Measurements from ENCODE around the gene MMAB. TPM values are rescaled to one million over a fixed set of nuclear protein-coding genes. Genes with fewer than 3 reads are reported as not detected.

The MMAB gene
- total and polyA plus RNA-seq, 2 of the 13 experiments (the other 11 are each of a cell fraction or from before 2014, with no cell fraction given): 26.1 to 77.3 TPM

DNA sequence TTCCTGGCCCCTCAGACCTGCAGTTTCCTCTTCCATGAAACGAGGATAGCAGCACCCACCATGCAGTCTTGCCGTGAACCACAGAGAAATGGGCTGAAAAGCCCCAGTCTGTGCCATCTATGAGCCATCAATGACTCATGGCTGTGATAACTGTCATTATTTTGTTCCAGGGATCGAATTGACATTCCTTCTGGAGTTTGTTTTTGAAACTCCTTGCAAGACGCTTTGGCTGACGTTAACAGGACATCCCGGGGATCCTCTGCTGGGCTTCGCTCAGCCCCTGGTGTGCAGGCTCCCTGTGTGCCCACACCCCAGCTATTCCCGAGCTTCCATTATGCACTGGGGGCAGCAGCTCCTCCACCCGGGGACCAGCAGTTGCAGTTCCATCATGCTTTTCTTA is 33.8 kb downstream of the MMAB start:
- no peak overlapping the region for H3K27ac ChIP-seq (ENCODE audit: extremely low read length, insufficient read depth, low read length)
- ChIA-PET CTCF (ENCODE audit: low intra/inter-chr PET ratio, low total read pairs) (no interaction called here), POLR2A (no interaction called here)
- H3K36me3 ChIP-seq (replicated peaks in 1 of 2; ENCODE audit: control insufficient read depth in 1 of 2, insufficient read depth in 2 of 2, low read length in 2 of 2): no peaks in the 10 kb centered on the region
- FAIRE-seq (no peak), ATAC-seq (no peak), DNase-seq (ENCODE audit: low spot score) (no peak)
- no peak overlapping the region for H2AFZ ChIP-seq (ENCODE audit: low read length)
- H3K9me3 ChIP-seq (ENCODE audit: low read length): no peaks in the 10 kb centered on the region
- no TSS peak for BruUV-seq (replicated peaks)
- TF ChIP-seq HMGXB3 (CRISPR knock-in tag; IDR thresholded peaks at IDR 0.05; ENCODE audit: borderline replicate concordance) (no peak), PCBP2 (optimal IDR thresholded peaks at IDR 0.05; ENCODE audit: low read depth, low read length, poor library complexity, severe bottlenecking) (no peak), ZNF546 (CRISPR knock-in tag; conservative IDR thresholded peaks at IDR 0.05) (no peak), ZNF766 (CRISPR knock-in tag; IDR thresholded peaks at IDR 0.05; ENCODE audit: borderline replicate concordance) (no peak), ZNF180 (CRISPR knock-in tag; IDR thresholded peaks at IDR 0.05; ENCODE audit: borderline replicate concordance, low read depth) (no peak), KDM1A (CRISPR knock-in tag; IDR thresholded peaks at IDR 0.05) (no peak)
- intact Hi-C loops (cut with micrococcal nuclease; ENCODE audit: unreplicated experiment) (no loop called here), in situ Hi-C loops (cut with HindIII; ENCODE audit: extremely low pct_ligation_motif_present, low pct_unique_long_range_greater_than_20kb) (no loop called here)
- no peak overlapping the region for H3K4me3 ChIP-seq (replicated peaks in 1 of 3; ENCODE audit: insufficient read depth in 1 of 3, low read depth in 2 of 3, low read length in 3 of 3)
- no peaks in the 10 kb centered on the region; a peak in 1 of 5 replicates for H3K27me3 ChIP-seq (ENCODE audit: control insufficient read depth in 1 of 2, insufficient read depth in 2 of 2, low read length in 2 of 2)
- H3K4me2 ChIP-seq (ENCODE audit: low read depth, low read length): no peak overlapping the region
- H3K79me2 ChIP-seq (ENCODE audit: insufficient read depth, low read length): no peaks in the 10 kb centered on the region
- WGBS (ENCODE audit: low lambda C conversion rate): 90% methylated on average over 5 of the region's 9 CpGs
- H4K20me1 ChIP-seq (ENCODE audit: insufficient read depth, low read length): no peaks in the 10 kb centered on the region
- no peak overlapping the region for H3K9ac ChIP-seq (ENCODE audit: insufficient read depth, low read depth, low read length)
- H3K4me1 ChIP-seq (ENCODE audit: insufficient read depth, low read length): peaks cover 23% of the 10 kb centered on the region

Data from HepG2 (cell line).